Measurements from ENCODE around the gene TRIL.

Gene TRIL

GRCh38 chr7:28958235-28958979, at the start of gene TRIL:
Gene TRIL, minus strand, starts transcription at chr7:28958330. Its CDS starts 284 bp downstream, at chr7:28958046.
- DNase-seq: no peak

GRCh38 chr7:29007127-29007526, 49.0 kb upstream of the TRIL start:
- DNase-seq: no peak
- TF ChIP-seq GATA1 (IDR thresholded peaks at IDR 0.05; ENCODE audit: low read depth, low read length) (no peak), POLR2A (IDR thresholded peaks at IDR 0.05; ENCODE audit: low read length) (no peak)

More at GRCh38 chr7:28958235-28958979, at the start of gene TRIL:
- TF ChIP-seq POLR2A (IDR thresholded peaks at IDR 0.05; ENCODE audit: low read length): no peak
- TF ChIP-seq GATA1 (IDR thresholded peaks at IDR 0.05; ENCODE audit: low read depth, low read length): no peak

- no peak for DNase-seq
Observed at GRCh38 chr7:29005829-29006228, 47.7 kb upstream of the TRIL start.

GRCh38 chr7:29005406-29005805, 47.3 kb upstream of the TRIL start:
- TF ChIP-seq GATA1 (IDR thresholded peaks at IDR 0.05; ENCODE audit: low read depth, low read length): no peak
- TF ChIP-seq POLR2A (IDR thresholded peaks at IDR 0.05; ENCODE audit: low read length): no peak

More at GRCh38 chr7:29005829-29006228, 47.7 kb upstream of the TRIL start:
- TF ChIP-seq POLR2A (IDR thresholded peaks at IDR 0.05; ENCODE audit: low read length) (no peak), GATA1 (IDR thresholded peaks at IDR 0.05; ENCODE audit: low read depth, low read length) (no peak)

GRCh38 chr7:29003703-29004102, 45.6 kb upstream of the TRIL start:
- no peak for TF ChIP-seq POLR2A (IDR thresholded peaks at IDR 0.05; ENCODE audit: low read length)
- TF ChIP-seq GATA1 (IDR thresholded peaks at IDR 0.05; ENCODE audit: low read depth, low read length): no peak

More at GRCh38 chr7:29005406-29005805, 47.3 kb upstream of the TRIL start:
- no peak for DNase-seq

GRCh38 chr7:29000717-29001076, 42.6 kb upstream of the TRIL start:
- no peak for DNase-seq
- TF ChIP-seq POLR2A (IDR thresholded peaks at IDR 0.05; ENCODE audit: low read length): no peak
- TF ChIP-seq GATA1 (IDR thresholded peaks at IDR 0.05; ENCODE audit: low read depth, low read length): no peak

More at GRCh38 chr7:29003703-29004102, 45.6 kb upstream of the TRIL start:
- no peak for DNase-seq

- no peak for TF ChIP-seq GATA1 (IDR thresholded peaks at IDR 0.05; ENCODE audit: low read depth, low read length)
- TF ChIP-seq POLR2A (IDR thresholded peaks at IDR 0.05; ENCODE audit: low read length): no peak
- no peak for DNase-seq
Observed at GRCh38 chr7:28999895-29000716, 42.0 kb upstream of the TRIL start.

GRCh38 chr7:28999427-28999826, 41.3 kb upstream of the TRIL start:
- DNase-seq: no peak
- no peak for TF ChIP-seq POLR2A (IDR thresholded peaks at IDR 0.05; ENCODE audit: low read length)
- no peak for TF ChIP-seq GATA1 (IDR thresholded peaks at IDR 0.05; ENCODE audit: low read depth, low read length)

GRCh38 chr7:28998105-28998504, 40.0 kb upstream of the TRIL start:
- DNase-seq: no peak
- TF ChIP-seq GATA1 (IDR thresholded peaks at IDR 0.05; ENCODE audit: low read depth, low read length) (no peak), POLR2A (IDR thresholded peaks at IDR 0.05; ENCODE audit: low read length) (no peak)

GRCh38 chr7:28996836-28997235, 38.7 kb upstream of the TRIL start:
- DNase-seq: no peak
- TF ChIP-seq GATA1 (IDR thresholded peaks at IDR 0.05; ENCODE audit: low read depth, low read length) (no peak), POLR2A (IDR thresholded peaks at IDR 0.05; ENCODE audit: low read length) (no peak)

GRCh38 chr7:28993371-28993770, 35.2 kb upstream of the TRIL start:
- TF ChIP-seq POLR2A (IDR thresholded peaks at IDR 0.05; ENCODE audit: low read length): no peak
- TF ChIP-seq GATA1 (IDR thresholded peaks at IDR 0.05; ENCODE audit: low read depth, low read length): no peak
- no peak for DNase-seq

- DNase-seq: no peak
- no peak for TF ChIP-seq POLR2A (IDR thresholded peaks at IDR 0.05; ENCODE audit: low read length)
- no peak for TF ChIP-seq GATA1 (IDR thresholded peaks at IDR 0.05; ENCODE audit: low read depth, low read length)
Observed at GRCh38 chr7:28992798-28993197, 34.7 kb upstream of the TRIL start.

GRCh38 chr7:28990200-28990960, 32.2 kb upstream of the TRIL start:
- TF ChIP-seq GATA1 (IDR thresholded peaks at IDR 0.05; ENCODE audit: low read depth, low read length) (no peak), POLR2A (IDR thresholded peaks at IDR 0.05; ENCODE audit: low read length) (no peak)

More at GRCh38 chr7:28990200-28990960, 32.2 kb upstream of the TRIL start:
- no peak for DNase-seq

All from erythroblast (primary cell).